ENCODE results near the gene TRERF1.

GRCh38 chr6:42396720-42397119 is 55.0 kb downstream of the TRERF1 start:
- TF ChIP-seq POLR2A (IDR thresholded peaks at IDR 0.05) (no peak), CTCF (IDR thresholded peaks at IDR 0.05) (no peak)

Measured in thyroid gland (tissue), 4 donors.